HEK293 (cell line): ENCODE data around the gene FUT8.

Experiments
- CTCF ChIA-PET: fragments of 350-600 bp; formaldehyde crosslinking; extraction: SDS; loops from one replicate; lab custom pipeline; 2021; ENCODE audit warnings: antibody characterized with exemption; lab: Yijun Ruan, JAX
- POLR2A ChIA-PET: fragments of 300-600 bp; formaldehyde crosslinking; extraction: SDS; loops from one replicate; lab custom pipeline; 2020; ENCODE audit warnings: antibody characterized with exemption, inconsistent platforms; lab: Yijun Ruan, JAX
- H3K27ac ChIP-seq: fragments of 200-500 bp; sonication (Bioruptor generic); 2 replicates; pipeline ENCODE4 v1.5.1; 2014; ENCODE audit warnings: low read depth, low read length, control low read depth, inconsistent platforms; ENCODE audit errors: extremely low read depth
- H3K36me3 ChIP-seq, 2 experiments: fragments of 200-500 bp in 1 of 2; sonication (Bioruptor generic) in 1 of 2; 1 replicate in 1 of 2; 2 replicates in 1 of 2; pipeline ENCODE4 v1.5.1; 2014 to 2017; ENCODE audit warnings: inconsistent platforms in 2 of 2, low read length in 2 of 2; ENCODE audit not compliant: control insufficient read depth in 2 of 2, insufficient read depth in 1 of 2
- H3K4me1 ChIP-seq: fragments of 200-500 bp; sonication (Bioruptor generic); 2 replicates; pipeline ENCODE4 v1.5.1; 2014; ENCODE audit warnings: mild to moderate bottlenecking, low read length, inconsistent platforms; ENCODE audit not compliant: control insufficient read depth, insufficient read depth
- H3K4me3 ChIP-seq: 2 replicates; pipeline ENCODE4 v1.5.1; 2011; ENCODE audit warnings: low read depth, mild to moderate bottlenecking, control low read depth, low read length, moderate library complexity
- H3K9me3 ChIP-seq: fragments of 200-500 bp; sonication (Bioruptor generic); 2 replicates; pipeline ENCODE4 v1.5.1; 2014; ENCODE audit warnings: low read depth, low read length, inconsistent platforms; ENCODE audit not compliant: control insufficient read depth, insufficient read depth
- EGR2 ChIP-seq: fragments of 450-650 bp; formaldehyde crosslinking; IDR thresholded peaks from 2 replicates; pipeline ENCODE4 v1.5.1; 2016; ENCODE audit warnings: low read depth, missing biosample characterization, missing genetic modification characterization
- GLIS1 ChIP-seq: fragments of 450-650 bp; formaldehyde crosslinking; IDR thresholded peaks from 2 replicates; pipeline ENCODE4 v1.5.1; 2016; ENCODE audit warnings: missing biosample characterization, missing genetic modification characterization
- KLF16 ChIP-seq: fragments of 450-650 bp; formaldehyde crosslinking; IDR thresholded peaks from 2 replicates; pipeline ENCODE4 v1.5.1; 2017; ENCODE audit warnings: missing biosample characterization, missing genetic modification characterization
- KLF8 ChIP-seq: fragments of 450-650 bp; formaldehyde crosslinking; IDR thresholded peaks from 2 replicates; pipeline ENCODE4 v1.5.1; 2016; ENCODE audit warnings: missing biosample characterization, missing genetic modification characterization
- KLF9 ChIP-seq: fragments of 450-650 bp; formaldehyde crosslinking; IDR thresholded peaks from 2 replicates; pipeline ENCODE4 v1.5.1; 2016; ENCODE audit warnings: missing biosample characterization, missing genetic modification characterization, low read depth
- PBX3 ChIP-seq: sonication (generic); formaldehyde crosslinking; IDR thresholded peaks from 2 replicates; pipeline ENCODE4 v1.8.1; 2022; ENCODE audit warnings: mild to moderate bottlenecking, moderate library complexity, missing genetic modification reagents
- SCRT2 ChIP-seq: fragments of 450-650 bp; formaldehyde crosslinking; IDR thresholded peaks from 2 replicates; pipeline ENCODE4 v1.5.1; 2016; ENCODE audit warnings: missing biosample characterization, missing genetic modification characterization
- TRIM28 ChIP-seq: IDR thresholded peaks from 2 replicates; pipeline ENCODE4 v1.6.1; 2011; ENCODE audit warnings: low read length, control low read depth, borderline replicate concordance
- YY1 ChIP-seq: fragments of 450-650 bp; formaldehyde crosslinking; IDR thresholded peaks from 2 replicates; pipeline ENCODE4 v1.5.1; 2018; ENCODE audit warnings: missing biosample characterization, missing genetic modification characterization
- ZFP37 ChIP-seq: fragments of 450-650 bp; formaldehyde crosslinking; IDR thresholded peaks from 2 replicates; pipeline ENCODE4 v1.5.1; 2016; ENCODE audit warnings: missing biosample characterization, missing genetic modification characterization
- ZNF19 ChIP-seq: fragments of 450-650 bp; formaldehyde crosslinking; IDR thresholded peaks from 2 replicates; pipeline ENCODE4; 2016; ENCODE audit warnings: missing biosample characterization, missing genetic modification characterization, low read depth
- ZNF350 ChIP-seq: fragments of 450-650 bp; formaldehyde crosslinking; IDR thresholded peaks from 2 replicates; pipeline ENCODE4 v1.5.0; 2017; ENCODE audit warnings: missing biosample characterization, mild to moderate bottlenecking, missing genetic modification characterization
- ZNF398 ChIP-seq: fragments of 450-650 bp; formaldehyde crosslinking; IDR thresholded peaks from 2 replicates; pipeline ENCODE4 v1.5.1; 2017; ENCODE audit warnings: missing biosample characterization, missing genetic modification characterization
- ZNF433 ChIP-seq: fragments of 450-650 bp; formaldehyde crosslinking; IDR thresholded peaks from 2 replicates; pipeline ENCODE4 v1.5.1; 2016; ENCODE audit warnings: missing biosample characterization, missing genetic modification characterization, low read depth
- ZNF544 ChIP-seq: fragments of 450-650 bp; formaldehyde crosslinking; IDR thresholded peaks from 2 replicates; pipeline ENCODE4 v1.5.0; 2017; ENCODE audit warnings: missing biosample characterization, missing genetic modification characterization
- ZNF555 ChIP-seq: fragments of 450-650 bp; formaldehyde crosslinking; conservative IDR thresholded peaks from 2 replicates; pipeline ENCODE4 v1.5.1; 2017; ENCODE audit warnings: missing biosample characterization, mild to moderate bottlenecking, missing genetic modification characterization, inconsistent platforms
- ZNF560 ChIP-seq: fragments of 450-650 bp; formaldehyde crosslinking; IDR thresholded peaks from 2 replicates; pipeline ENCODE4 v1.5.1; 2017; ENCODE audit warnings: missing biosample characterization, missing genetic modification characterization, borderline replicate concordance
- ZNF585B ChIP-seq: fragments of 450-650 bp; formaldehyde crosslinking; IDR thresholded peaks from 2 replicates; pipeline ENCODE4 v1.5.1; 2016; ENCODE audit warnings: missing biosample characterization, missing genetic modification characterization
- ZNF639 ChIP-seq: fragments of 450-650 bp; formaldehyde crosslinking; IDR thresholded peaks from 2 replicates; pipeline ENCODE4 v1.5.1; 2016; ENCODE audit warnings: missing biosample characterization, missing genetic modification characterization
- ZNF677 ChIP-seq: fragments of 450-650 bp; IDR thresholded peaks from 2 replicates; pipeline ENCODE4 v1.5.0; 2018; ENCODE audit warnings: missing biosample characterization, mild to moderate bottlenecking, missing genetic modification characterization, moderate library complexity
- ZNF747 ChIP-seq: fragments of 450-650 bp; formaldehyde crosslinking; IDR thresholded peaks from 2 replicates; pipeline ENCODE4 v1.5.1; 2016; ENCODE audit warnings: missing biosample characterization, missing genetic modification characterization
- ZNF76 ChIP-seq: fragments of 450-650 bp; formaldehyde crosslinking; IDR thresholded peaks from 2 replicates; pipeline ENCODE4; 2016; ENCODE audit warnings: low read depth, missing biosample characterization, missing genetic modification characterization, borderline replicate concordance
- ZNF792 ChIP-seq: fragments of 450-650 bp; formaldehyde crosslinking; IDR thresholded peaks from 2 replicates; pipeline ENCODE4 v1.5.1; 2016; ENCODE audit warnings: missing biosample characterization, missing genetic modification characterization
- ZNF830 ChIP-seq: fragments of 450-650 bp; IDR thresholded peaks from 2 replicates; pipeline ENCODE4 v1.5.0; 2018; ENCODE audit warnings: missing biosample characterization, missing genetic modification characterization, low read depth, mild to moderate bottlenecking, moderate library complexity
- ZSCAN18 ChIP-seq: fragments of 450-650 bp; formaldehyde crosslinking; IDR thresholded peaks from 2 replicates; pipeline ENCODE4 v1.5.1; 2016; ENCODE audit warnings: missing biosample characterization, missing genetic modification characterization
- ZSCAN5A ChIP-seq: fragments of 450-650 bp; formaldehyde crosslinking; IDR thresholded peaks from 2 replicates; pipeline ENCODE4 v1.5.1; 2016; ENCODE audit warnings: missing biosample characterization, missing genetic modification characterization
- TF ChIP-seq, protein P1 (sequence below): fragments of 450-650 bp; formaldehyde crosslinking; IDR thresholded peaks from 2 replicates; pipeline ENCODE4 v1.5.1; 2017; ENCODE audit warnings: missing biosample characterization, missing genetic modification characterization

FUT8 gene

DNA sequence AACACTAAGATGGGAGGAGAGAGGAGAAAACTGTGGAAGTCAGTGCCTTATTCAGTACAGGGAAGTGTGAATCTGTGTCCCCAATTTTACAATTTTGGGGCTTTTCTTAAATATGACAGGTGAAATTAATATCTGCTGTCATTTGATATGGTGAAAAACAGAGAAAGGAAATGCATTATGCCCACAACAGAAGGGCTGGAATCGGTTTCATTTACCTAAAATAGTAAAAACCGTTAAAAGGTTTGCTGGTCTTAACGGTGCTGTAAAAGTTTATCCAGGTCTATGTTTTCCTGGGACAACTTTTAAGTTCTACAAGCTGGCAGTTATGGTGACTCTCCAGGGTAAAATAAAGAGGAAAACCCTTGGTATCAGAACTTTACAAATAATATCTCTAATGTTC, 310.8 kb downstream of the FUT8 start:
- H3K4me3 ChIP-seq, result no peak overlapping the region
- CTCF ChIA-PET, result no interaction called here
- no peaks in the 10 kb centered on the region for H3K4me1 ChIP-seq
- H3K9me3 ChIP-seq, result no peaks in the 10 kb centered on the region
- H3K36me3 ChIP-seq, result no peaks in the 10 kb centered on the region
- no peak overlapping the region for H3K27ac ChIP-seq
- POLR2A ChIA-PET, result no interaction called here
- TF ChIP-seq ZNF350 (no peak), ZNF555 (tag by site-specific recombination) (no peak), ZNF639 (tag by site-specific recombination) (no peak), YY1 (no peak), KLF8 (tag by site-specific recombination) (no peak), EGR2 (no peak), ZNF560 (tag by site-specific recombination) (no peak), KLF9 (tag by site-specific recombination) (no peak), GLIS1 (tag by site-specific recombination) (no peak), ZNF398 (no peak), ZNF585B (tag by site-specific recombination) (no peak), ZNF433 (tag by site-specific recombination) (no peak), ZNF76 (tag by site-specific recombination) (no peak), ZNF677 (no peak), ZNF747 (tag by site-specific recombination) (no peak), ZSCAN18 (tag by site-specific recombination) (no peak)
- TF ChIP-seq, protein P1, sequence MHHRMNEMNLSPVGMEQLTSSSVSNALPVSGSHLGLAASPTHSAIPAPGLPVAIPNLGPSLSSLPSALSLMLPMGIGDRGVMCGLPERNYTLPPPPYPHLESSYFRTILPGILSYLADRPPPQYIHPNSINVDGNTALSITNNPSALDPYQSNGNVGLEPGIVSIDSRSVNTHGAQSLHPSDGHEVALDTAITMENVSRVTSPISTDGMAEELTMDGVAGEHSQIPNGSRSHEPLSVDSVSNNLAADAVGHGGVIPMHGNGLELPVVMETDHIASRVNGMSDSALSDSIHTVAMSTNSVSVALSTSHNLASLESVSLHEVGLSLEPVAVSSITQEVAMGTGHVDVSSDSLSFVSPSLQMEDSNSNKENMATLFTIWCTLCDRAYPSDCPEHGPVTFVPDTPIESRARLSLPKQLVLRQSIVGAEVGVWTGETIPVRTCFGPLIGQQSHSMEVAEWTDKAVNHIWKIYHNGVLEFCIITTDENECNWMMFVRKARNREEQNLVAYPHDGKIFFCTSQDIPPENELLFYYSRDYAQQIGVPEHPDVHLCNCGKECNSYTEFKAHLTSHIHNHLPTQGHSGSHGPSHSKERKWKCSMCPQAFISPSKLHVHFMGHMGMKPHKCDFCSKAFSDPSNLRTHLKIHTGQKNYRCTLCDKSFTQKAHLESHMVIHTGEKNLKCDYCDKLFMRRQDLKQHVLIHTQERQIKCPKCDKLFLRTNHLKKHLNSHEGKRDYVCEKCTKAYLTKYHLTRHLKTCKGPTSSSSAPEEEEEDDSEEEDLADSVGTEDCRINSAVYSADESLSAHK (tag by site-specific recombination), result no peak

DNA sequence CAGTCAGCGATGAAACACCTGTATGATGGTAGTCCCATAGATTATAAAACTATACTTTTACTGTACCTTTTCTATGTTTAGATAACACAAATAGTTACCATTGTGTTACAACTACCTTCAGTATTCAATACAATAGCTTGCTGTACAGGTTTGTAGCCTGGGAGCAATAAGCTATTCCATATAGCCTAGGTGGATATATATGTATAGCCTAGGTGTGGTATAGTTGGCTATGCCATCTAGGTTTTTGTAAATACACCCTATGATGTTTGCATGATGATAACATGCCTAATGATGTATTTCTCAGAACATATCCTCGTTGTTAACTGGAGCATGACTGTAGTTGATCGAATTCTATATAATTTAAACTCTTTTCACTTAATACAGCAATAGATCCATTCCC, 316.1 kb downstream of the FUT8 start:
- Histone ChIP-seq H3K27ac (no peak overlapping the region), H3K4me3 (no peak overlapping the region), H3K9me3 (no peaks in the 10 kb centered on the region), H3K4me1 (no peaks in the 10 kb centered on the region), H3K36me3 (no peaks in the 10 kb centered on the region)
- CTCF ChIA-PET, result no interaction called here
- POLR2A ChIA-PET, result no interaction called here
- no peak for TF ChIP-seq KLF16 (tag by site-specific recombination)
- TF ChIP-seq PBX3 (CRISPR knock-in tag), result no peak
- TF ChIP-seq ZNF19 (tag by site-specific recombination), result no peak
- no peak for TF ChIP-seq ZNF544
- TF ChIP-seq ZSCAN5A, result no peak
- no peak for TF ChIP-seq ZNF792 (tag by site-specific recombination)
- TF ChIP-seq ZNF830, result no peak
- TF ChIP-seq TRIM28, result no peak
- TF ChIP-seq ZFP37 (tag by site-specific recombination), result no peak
- no peak for TF ChIP-seq SCRT2 (tag by site-specific recombination)
